ENCODE measurements around the gene GSTM5.
"Not testable (repeated sequence)": the region's sequence is repeated elsewhere in the genome, so short reads cannot be mapped to it uniquely, and the experiment has no call there.

GSTM5 gene

DNA sequence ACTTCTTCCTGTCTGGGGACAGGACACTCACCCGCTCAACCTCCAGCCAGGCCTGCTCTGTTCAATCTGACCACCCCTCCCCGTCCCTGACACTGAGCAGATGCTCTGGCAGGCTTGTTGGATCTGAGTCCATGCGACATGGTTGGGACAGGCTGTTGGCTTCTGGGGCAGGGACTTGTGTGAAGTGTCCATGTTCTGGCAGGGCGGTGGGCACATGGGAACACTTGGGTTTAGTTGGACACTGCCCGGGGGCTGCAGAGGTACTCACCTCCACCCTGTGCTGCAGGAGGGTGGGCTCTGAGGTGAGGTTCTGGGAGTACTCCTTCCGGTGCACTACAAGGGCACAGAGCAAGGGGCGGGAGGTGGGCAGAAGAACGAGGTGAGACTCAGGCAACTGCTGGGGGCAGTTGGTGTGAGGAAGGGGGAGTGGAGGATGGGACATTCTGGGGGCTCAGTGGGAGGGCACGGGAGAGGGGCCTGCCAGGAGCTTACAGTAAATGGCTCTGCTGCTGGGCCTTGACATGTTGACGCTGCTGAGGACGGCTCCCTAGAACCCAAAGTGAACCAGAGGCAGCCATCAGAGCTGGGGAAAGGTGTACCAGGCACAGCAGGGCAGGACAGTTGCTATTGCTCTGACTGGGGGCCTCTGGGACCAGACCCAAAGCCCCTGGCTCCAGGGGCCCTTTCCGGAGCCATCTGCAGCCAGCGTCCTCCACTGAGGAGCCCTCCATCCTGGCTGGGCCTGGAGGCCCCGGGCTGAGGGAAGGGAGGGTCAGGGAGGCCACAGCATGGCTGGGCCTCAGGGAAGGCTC lies 49.4 kb downstream of the GSTM5 start:
- no peak for DNase-seq (ENCODE audit: low spot score)

GRCh38 chr1:109762039-109762585 lies 50.1 kb downstream of the GSTM5 start:
- DNase-seq (ENCODE audit: low spot score), result no peak

- DNase-seq (ENCODE audit: low spot score), result no peak
Observed at GRCh38 chr1:109762821-109763645, 51.0 kb downstream of the GSTM5 start.

DNA sequence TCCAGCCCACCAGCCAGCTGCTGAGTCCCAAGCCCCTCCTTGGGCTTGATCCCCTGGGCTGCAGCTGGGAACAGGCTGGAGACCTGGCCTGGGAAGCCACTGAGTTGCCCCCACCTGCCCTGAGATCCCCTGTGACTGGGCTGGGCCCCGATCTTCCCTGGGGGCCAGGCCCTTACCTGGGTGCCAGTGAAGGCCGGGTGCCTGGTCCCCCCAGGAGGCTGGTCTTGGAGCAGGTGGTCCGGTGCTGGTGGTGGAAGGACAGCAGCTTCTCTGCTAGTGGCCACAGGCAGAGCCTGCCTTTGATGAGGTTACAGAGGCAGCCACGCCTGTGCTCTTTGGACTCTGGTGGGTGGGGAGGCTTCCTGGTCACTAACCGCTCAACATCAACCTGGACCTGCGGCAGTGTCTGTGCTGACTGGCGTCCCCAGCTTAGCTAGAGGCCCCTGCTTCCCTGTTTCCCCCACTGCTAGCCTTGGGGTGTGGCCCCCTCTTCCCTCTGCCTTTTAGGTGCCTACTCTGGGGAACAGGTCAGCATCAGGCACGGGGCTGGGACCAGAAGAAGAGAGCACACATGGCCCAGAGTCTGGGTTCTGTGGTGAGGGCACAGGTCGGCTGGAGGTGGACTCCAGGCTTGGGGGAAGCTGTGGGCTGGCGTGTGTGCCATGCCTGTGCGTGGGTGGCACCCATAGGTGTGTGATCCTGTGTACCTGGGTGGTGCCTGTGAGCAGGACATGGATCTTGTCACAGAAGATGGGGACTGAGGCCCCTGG lies 51.8 kb downstream of the GSTM5 start, which contains the start of gene EPS8L3:
Gene EPS8L3, minus strand, starts transcription at position 278 of the 770 bp plus-strand sequence. CDS start 2,174 bp downstream, outside the sequence.
- no peak for DNase-seq (ENCODE audit: low spot score)

DNA sequence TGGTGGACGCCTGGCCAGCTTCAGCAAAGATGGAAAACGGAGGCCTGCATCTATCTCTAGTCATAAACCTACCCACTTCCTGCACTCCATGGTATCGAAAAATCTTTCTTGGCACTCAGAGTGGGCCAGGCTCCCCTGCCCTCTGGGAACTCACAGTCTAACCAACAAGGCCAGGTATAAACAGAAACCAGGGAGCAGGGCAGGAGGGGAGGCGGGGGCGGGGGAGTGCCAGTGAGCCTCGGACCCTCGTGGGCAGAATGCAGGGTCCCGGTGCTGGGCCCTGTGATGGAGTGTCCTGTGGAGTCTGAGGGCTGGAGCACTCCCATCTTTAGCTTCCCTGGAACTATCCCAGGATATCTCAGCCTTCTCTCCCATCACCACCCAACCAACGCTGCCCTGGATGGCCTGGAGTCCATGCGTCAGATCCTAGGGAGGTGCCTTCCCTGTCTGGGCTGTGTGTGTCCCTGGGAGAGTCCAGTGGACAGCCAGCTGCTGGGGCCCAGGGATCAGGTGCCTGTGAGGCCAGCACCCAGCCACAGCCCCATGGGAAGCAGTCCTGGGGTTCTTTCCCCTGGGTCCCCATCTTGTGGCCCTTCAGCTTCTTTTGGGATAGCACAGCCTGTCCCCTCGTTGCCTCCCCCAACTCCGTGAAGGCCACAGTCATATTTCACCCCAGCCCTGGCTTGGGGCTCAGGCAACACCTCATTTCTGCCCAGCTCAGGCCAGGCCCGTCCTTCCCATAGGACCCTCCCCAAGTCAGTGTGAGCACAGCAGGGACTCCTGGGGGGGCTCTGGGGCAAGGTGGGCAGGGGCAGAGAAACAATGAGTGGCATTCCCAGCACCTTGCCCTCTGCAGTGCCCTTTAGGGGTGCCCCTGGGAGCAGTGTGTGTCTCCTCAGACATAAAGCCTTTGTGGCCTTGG lies 52.8 kb downstream of the GSTM5 start:
- no peak for DNase-seq (ENCODE audit: low spot score)

DNA sequence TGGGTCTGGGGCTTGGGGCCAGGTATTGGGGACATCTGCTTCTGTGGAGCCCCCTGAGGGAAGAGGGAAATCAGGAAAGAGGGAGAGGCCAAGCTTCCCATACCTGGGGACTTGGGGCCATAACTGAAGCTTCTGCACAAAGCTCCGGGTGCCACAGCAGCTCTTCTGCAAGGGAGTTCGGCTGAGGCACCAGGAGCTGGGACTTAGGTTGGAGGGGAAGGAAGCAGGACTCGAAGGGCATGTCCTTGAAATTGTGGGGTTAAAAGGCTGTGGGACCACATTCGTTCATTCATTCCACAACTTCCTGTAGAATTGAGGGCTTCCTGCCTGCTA lies 53.4 kb downstream of the GSTM5 start:
- DNase-seq (ENCODE audit: low spot score), result no peak

DNA sequence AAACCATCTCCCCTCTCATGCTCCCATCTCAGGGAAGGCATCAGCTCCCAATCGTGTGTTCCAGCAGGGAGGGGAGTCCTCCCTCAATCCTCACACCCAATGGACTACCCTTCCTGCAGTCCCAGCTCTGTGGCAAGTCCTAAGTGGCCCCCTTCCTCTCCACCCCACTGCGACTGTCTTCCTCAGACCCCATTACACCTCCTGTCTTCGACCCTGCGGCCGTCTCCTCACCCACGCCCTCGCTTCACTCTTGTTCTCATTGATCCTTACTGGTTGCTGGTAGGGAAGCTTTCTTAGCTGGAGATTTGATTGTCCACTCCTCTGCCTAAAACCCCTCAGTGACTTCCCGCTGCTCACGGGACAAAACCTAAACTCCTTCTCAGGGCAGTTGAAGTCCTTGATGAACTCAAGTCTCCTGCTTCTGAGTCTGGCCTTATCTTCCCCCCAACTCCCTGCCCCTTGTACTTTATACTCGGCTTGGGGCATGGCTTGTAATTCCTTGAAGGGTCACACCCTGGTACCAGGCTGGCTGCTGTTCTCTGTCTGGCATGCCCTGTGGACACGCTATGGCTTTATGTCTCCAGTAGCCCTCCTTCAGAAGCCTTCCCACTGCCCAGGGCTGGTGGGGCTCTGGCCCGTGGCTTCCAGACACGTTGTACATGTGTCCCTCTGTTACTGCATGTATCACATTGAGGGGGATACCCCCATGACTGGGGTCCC lies 54.0 kb downstream of the GSTM5 start:
- no peak for DNase-seq (ENCODE audit: low spot score)

- DNase-seq (ENCODE audit: low spot score), result not testable (repeated sequence)
Observed at GRCh38 chr1:109766991-109767636, 55.1 kb downstream of the GSTM5 start.

All from pons (tissue), 1 donor.